ENCODE results near the gene GPR26.

GPR26 gene

DNA sequence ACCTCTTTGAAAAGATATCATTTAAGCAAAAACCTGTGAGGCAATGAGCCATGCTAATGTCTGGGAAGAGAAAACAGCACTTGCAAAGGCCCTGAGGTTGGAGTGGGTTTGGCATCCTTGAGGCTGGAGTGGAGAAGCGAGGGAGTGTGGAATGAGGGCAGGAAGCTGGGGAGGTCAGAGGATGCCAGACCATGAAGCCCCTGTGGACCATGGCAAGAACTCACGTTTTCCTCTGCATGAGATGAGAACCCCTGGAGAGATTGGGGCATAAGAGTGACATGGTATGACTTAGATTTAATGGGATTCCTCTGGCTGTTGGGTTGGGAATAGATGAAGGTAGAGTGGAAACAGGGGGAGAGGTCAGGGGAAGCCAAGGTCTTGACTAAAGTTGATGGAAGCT is 49.4 kb downstream of the GPR26 start:
- CTCF ChIA-PET = interaction anchor here (0.6 kb wide), 1 partner anchor 702 kb away, joined by 5 read pairs; no protein-coding TSS in a partner anchor
- no peaks in the 10 kb centered on the region for H3K36me3 ChIP-seq (ENCODE audit: control insufficient read depth in 2 of 2, insufficient read depth in 1 of 2, low read length in 2 of 2)
- POLR2A ChIA-PET = no interaction called here
- H3K9me3 ChIP-seq (ENCODE audit: control insufficient read depth, insufficient read depth, low read depth, low read length) = no peaks in the 10 kb centered on the region
- H3K4me3 ChIP-seq (ENCODE audit: low read depth, low read length) = no peak overlapping the region
- no peaks in the 10 kb centered on the region for H3K4me1 ChIP-seq (ENCODE audit: control insufficient read depth, insufficient read depth, low read length)
- TF ChIP-seq, protein P1, sequence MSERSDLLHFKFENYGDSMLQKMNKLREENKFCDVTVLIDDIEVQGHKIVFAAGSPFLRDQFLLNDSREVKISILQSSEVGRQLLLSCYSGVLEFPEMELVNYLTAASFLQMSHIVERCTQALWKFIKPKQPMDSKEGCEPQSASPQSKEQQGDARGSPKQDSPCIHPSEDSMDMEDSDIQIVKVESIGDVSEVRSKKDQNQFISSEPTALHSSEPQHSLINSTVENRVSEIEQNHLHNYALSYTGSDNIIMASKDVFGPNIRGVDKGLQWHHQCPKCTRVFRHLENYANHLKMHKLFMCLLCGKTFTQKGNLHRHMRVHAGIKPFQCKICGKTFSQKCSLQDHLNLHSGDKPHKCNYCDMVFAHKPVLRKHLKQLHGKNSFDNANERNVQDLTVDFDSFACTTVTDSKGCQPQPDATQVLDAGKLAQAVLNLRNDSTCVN (tag by site-specific recombination; optimal IDR thresholded peaks at IDR 0.05) = no peak
- TF ChIP-seq ZBTB7A (tag by site-specific recombination; IDR thresholded peaks at IDR 0.05; ENCODE audit: low read depth) (no peak), ZNF76 (tag by site-specific recombination; IDR thresholded peaks at IDR 0.05; ENCODE audit: borderline replicate concordance, low read depth) (no peak), YY2 (tag by site-specific recombination; IDR thresholded peaks at IDR 0.05) (no peak), ZNF155 (tag by site-specific recombination; IDR thresholded peaks at IDR 0.05) (no peak)
- TF ChIP-seq, protein P2, sequence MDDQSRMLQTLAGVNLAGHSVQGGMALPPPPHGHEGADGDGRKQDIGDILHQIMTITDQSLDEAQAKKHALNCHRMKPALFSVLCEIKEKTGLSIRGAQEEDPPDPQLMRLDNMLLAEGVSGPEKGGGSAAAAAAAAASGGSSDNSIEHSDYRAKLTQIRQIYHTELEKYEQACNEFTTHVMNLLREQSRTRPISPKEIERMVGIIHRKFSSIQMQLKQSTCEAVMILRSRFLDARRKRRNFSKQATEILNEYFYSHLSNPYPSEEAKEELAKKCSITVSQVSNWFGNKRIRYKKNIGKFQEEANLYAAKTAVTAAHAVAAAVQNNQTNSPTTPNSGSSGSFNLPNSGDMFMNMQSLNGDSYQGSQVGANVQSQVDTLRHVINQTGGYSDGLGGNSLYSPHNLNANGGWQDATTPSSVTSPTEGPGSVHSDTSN (CRISPR knock-in tag; IDR thresholded peaks at IDR 0.05) = no peak
- no peak overlapping the region for H3K27ac ChIP-seq (ENCODE audit: extremely low read depth, low read depth, low read length)

DNA sequence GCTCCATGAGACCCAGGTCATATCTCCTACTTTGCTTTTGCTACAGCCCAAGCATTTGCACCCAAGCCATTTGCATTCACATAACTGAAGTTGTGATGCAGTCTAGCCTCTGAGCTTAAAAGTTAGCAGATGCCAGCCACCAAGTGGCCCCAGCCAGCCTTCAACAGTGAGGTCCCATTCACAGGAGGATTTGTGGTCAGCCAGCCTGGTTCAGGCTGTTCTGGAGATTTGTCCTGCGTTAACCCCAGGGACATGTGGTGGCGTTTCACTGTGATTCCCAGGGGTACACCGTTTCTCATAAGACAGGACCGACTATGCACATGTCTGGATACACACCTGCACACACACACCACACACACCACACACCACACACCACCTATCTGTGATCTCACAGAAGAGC is 51.2 kb downstream of the GPR26 start:
- H3K4me3 ChIP-seq (ENCODE audit: low read depth, low read length) = no peak overlapping the region
- H3K36me3 ChIP-seq (ENCODE audit: control insufficient read depth in 2 of 2, insufficient read depth in 1 of 2, low read length in 2 of 2) = no peaks in the 10 kb centered on the region
- ChIA-PET POLR2A (no interaction called here), CTCF (no interaction called here)
- no peak for TF ChIP-seq ZNF16 (tag by site-specific recombination; IDR thresholded peaks at IDR 0.05; ENCODE audit: low read depth)
- H3K27ac ChIP-seq (ENCODE audit: extremely low read depth, low read depth, low read length) = no peak overlapping the region
- H3K9me3 ChIP-seq (ENCODE audit: control insufficient read depth, insufficient read depth, low read depth, low read length) = no peaks in the 10 kb centered on the region
- H3K4me1 ChIP-seq (ENCODE audit: control insufficient read depth, insufficient read depth, low read length) = no peaks in the 10 kb centered on the region

GRCh38 chr10:123718544-123719060 is 52.4 kb downstream of the GPR26 start:
- CTCF ChIA-PET = interaction anchor here (0.5 to 1.4 kb wide), 2 partner anchors 19 to 136 kb away, joined by 4 read pairs; no protein-coding TSS in a partner anchor

More at GRCh38 chr10:123718544-123719060, 52.4 kb downstream of the GPR26 start:
- Histone ChIP-seq H3K4me1 (ENCODE audit: control insufficient read depth, insufficient read depth, low read length) (no peaks in the 10 kb centered on the region), H3K4me3 (ENCODE audit: low read depth, low read length) (no peak overlapping the region), H3K36me3 (ENCODE audit: control insufficient read depth in 2 of 2, insufficient read depth in 1 of 2, low read length in 2 of 2) (no peaks in the 10 kb centered on the region), H3K27ac (ENCODE audit: extremely low read depth, low read depth, low read length) (no peak overlapping the region), H3K9me3 (ENCODE audit: control insufficient read depth, insufficient read depth, low read depth, low read length) (no peaks in the 10 kb centered on the region)
- TF ChIP-seq ZNF175 (tag by site-specific recombination; IDR thresholded peaks at IDR 0.05) = no peak
- no peak for TF ChIP-seq ZNF645 (tag by site-specific recombination; IDR thresholded peaks at IDR 0.05)
- no peak for TF ChIP-seq ZEB2 (tag by site-specific recombination; IDR thresholded peaks at IDR 0.05)
- no peak for TF ChIP-seq KLF8 (tag by site-specific recombination; IDR thresholded peaks at IDR 0.05)
- TF ChIP-seq ZNF423 (tag by site-specific recombination; IDR thresholded peaks at IDR 0.05) = no peak
- no peak for TF ChIP-seq GLI4 (tag by site-specific recombination; IDR thresholded peaks at IDR 0.05)
- TF ChIP-seq ZBTB17 (tag by site-specific recombination; IDR thresholded peaks at IDR 0.05) = no peak
- TF ChIP-seq KLF1 (tag by site-specific recombination; IDR thresholded peaks at IDR 0.05) = no peak
- TF ChIP-seq ZNF391 (tag by site-specific recombination; IDR thresholded peaks at IDR 0.05; ENCODE audit: borderline replicate concordance, low read depth) = no peak
- TF ChIP-seq, protein P3, sequence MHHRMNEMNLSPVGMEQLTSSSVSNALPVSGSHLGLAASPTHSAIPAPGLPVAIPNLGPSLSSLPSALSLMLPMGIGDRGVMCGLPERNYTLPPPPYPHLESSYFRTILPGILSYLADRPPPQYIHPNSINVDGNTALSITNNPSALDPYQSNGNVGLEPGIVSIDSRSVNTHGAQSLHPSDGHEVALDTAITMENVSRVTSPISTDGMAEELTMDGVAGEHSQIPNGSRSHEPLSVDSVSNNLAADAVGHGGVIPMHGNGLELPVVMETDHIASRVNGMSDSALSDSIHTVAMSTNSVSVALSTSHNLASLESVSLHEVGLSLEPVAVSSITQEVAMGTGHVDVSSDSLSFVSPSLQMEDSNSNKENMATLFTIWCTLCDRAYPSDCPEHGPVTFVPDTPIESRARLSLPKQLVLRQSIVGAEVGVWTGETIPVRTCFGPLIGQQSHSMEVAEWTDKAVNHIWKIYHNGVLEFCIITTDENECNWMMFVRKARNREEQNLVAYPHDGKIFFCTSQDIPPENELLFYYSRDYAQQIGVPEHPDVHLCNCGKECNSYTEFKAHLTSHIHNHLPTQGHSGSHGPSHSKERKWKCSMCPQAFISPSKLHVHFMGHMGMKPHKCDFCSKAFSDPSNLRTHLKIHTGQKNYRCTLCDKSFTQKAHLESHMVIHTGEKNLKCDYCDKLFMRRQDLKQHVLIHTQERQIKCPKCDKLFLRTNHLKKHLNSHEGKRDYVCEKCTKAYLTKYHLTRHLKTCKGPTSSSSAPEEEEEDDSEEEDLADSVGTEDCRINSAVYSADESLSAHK (tag by site-specific recombination; IDR thresholded peaks at IDR 0.05) = no peak
- TF ChIP-seq ZNF549 (tag by site-specific recombination; IDR thresholded peaks at IDR 0.05) = no peak
- no peak for TF ChIP-seq ZNF658 (tag by site-specific recombination; IDR thresholded peaks at IDR 0.05)
- TF ChIP-seq, protein P4, sequence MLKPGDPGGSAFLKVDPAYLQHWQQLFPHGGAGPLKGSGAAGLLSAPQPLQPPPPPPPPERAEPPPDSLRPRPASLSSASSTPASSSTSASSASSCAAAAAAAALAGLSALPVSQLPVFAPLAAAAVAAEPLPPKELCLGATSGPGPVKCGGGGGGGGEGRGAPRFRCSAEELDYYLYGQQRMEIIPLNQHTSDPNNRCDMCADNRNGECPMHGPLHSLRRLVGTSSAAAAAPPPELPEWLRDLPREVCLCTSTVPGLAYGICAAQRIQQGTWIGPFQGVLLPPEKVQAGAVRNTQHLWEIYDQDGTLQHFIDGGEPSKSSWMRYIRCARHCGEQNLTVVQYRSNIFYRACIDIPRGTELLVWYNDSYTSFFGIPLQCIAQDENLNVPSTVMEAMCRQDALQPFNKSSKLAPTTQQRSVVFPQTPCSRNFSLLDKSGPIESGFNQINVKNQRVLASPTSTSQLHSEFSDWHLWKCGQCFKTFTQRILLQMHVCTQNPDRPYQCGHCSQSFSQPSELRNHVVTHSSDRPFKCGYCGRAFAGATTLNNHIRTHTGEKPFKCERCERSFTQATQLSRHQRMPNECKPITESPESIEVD (tag by site-specific recombination; IDR thresholded peaks at IDR 0.05) = no peak
- no peak for TF ChIP-seq ZSCAN16 (tag by site-specific recombination; IDR thresholded peaks at IDR 0.05)
- TF ChIP-seq ZNF211 (tag by site-specific recombination; IDR thresholded peaks at IDR 0.05; ENCODE audit: low read depth) = no peak
- TF ChIP-seq ZNF514 (tag by site-specific recombination; IDR thresholded peaks at IDR 0.05) = no peak
- POLR2A ChIA-PET = no interaction called here

Data from HEK293 (cell line).